GM18508 (cell line): Measurements from ENCODE around the gene KIFC3.
"Not testable (repeated sequence)": the region's sequence is repeated elsewhere in the genome, so short reads cannot be mapped to it uniquely, and the experiment has no call there.

Experiments
- ATAC-seq: cut with Tn5 transposase; IDR thresholded peaks from one replicate; pipeline ENCODE4 v1.9.1; 2021; ENCODE audit warnings: moderate number of reproducible peaks; ENCODE audit not compliant: insufficient read depth, unreplicated experiment

Gene KIFC3

DNA sequence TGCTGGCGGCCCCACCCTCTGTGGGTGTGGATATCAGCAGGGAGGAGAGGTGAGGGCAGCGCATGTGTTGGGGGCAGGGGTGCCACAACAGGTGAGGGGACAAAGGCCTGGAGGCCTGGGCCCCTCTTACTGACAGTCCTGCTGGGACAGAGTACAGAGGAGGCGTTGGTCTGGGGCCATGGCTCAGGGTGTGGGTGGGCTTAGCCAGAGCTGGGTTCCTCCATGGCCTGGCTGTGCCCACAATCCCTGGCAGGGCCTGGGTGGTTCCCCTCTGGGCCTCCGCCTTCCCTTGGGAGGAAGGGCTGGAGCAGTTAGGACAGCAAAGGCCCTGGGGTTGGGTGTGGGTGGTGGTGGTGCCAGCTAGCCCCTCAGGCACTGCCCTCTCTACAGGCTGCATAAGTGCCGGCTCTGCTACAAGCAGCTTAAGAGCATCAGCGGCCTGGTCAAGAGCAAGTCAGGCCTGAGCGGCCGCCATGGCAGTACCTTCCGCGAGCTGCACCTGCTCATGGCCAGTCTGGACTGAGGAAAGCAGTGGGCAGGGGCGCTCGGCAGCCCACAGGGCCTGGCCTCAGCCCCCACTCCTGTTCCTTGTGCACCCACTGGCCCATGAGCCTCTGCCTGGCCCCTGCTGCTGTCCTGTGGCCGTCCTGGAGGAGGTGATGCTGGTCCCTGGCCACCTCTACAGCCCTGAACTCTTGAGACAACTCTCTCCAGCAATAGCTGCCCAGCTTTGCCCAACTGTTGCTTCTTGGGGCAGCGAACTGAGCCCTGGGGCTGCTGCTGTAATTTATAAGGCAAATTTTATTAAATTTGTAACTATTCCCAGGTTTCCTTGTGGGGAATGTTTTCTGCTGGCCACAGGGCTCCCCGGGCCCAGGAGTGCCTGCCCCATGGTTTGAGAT is 45.6 kb downstream of the KIFC3 start:
- ATAC-seq = no peak

GRCh38 chr16:57755726-57756423 is 46.4 kb downstream of the KIFC3 start:
- ATAC-seq = no peak

- ATAC-seq = no peak
Observed at GRCh38 chr16:57755061-57755684, 47.1 kb downstream of the KIFC3 start.

- no peak for ATAC-seq
Observed at GRCh38 chr16:57754354-57755060, 47.8 kb downstream of the KIFC3 start.

DNA sequence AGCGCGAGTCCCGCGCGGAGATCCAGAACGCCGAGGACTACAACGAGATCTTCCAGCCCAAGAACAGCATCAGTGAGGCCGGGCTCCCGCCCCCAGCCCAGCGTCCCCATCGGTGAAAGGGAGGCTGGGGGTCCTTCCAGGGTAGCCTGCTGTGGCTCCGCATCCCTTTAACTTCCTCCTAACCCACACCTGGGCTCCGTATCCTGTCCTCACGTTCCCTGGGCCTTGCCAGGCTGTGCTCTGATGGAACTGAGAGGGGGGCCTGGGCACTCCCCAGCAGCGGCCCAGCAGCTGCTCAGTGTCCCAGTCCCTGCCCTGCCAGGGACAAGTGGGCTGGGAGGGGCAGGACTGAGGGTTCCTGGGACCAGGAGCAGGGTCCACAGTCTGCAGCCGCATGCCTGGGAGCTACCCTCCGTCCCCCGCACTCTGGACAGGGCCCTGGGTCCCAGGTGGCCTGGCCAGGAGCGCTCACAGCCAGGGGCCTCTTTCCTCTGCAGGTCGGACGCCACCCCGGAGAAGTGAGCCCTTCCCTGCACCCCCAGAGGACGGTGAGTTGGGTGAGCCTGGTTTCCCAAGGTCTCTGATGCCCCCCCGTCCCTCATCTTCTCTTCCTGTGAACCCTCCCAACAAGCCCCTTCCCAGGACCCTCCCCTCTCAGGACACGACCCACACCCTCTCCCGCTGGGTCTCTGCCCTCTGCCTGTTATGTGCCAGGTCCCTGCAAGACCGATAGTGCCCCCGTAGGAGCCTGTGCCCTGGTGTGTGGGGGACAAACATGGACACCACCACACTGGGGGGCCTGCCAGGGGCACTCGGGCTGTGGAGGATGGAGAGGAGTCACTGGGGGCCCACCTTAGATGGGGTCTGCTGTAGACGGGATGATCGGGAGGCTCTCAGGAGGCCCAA is 48.6 kb downstream of the KIFC3 start:
- no peak for ATAC-seq

DNA sequence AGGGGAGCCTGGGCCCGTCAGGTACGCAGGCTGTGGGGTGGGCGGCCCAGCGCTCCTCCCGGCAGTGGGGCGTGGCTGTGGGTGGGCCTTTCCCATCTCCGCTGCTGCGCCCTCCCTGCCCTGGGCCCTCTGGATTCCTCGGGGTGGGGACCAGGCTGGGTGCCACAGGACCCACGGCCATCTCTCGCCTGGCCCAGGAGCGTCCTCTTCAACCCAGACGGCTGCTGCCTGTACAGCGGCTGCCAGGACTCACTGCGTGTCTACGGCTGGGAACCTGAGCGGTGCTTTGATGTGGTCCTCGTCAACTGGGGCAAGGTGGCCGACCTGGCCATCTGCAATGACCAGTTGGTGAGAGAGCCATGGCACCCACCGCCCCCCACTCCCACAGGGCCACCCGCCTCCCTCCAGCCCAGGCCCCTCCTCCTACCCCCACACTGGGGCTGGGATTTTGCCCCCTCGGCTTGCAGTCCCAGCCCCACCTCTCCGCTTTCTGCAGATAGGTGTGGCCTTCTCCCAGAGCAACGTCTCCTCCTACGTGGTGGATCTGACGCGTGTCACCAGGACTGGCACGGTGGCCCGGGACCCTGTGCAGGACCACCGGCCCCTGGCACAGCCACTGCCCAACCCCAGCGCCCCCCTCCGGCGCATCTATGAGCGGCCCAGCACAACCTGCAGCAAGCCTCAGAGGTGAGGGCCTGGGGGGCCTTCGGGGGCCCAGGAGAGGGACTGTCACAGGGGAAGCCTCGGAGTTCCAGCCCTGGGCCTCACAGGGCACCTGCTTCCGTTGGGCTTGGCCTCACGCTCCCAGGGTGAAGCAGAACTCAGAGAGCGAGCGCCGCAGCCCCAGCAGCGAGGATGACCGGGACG is 49.5 kb downstream of the KIFC3 start:
- ATAC-seq = no peak

GRCh38 chr16:57752203-57752580 is 50.1 kb downstream of the KIFC3 start:
- no peak for ATAC-seq

- no peak for ATAC-seq
Observed at GRCh38 chr16:57751539-57752202, 50.6 kb downstream of the KIFC3 start.

- ATAC-seq = no peak
Observed at GRCh38 chr16:57750796-57751538, 51.3 kb downstream of the KIFC3 start.

DNA sequence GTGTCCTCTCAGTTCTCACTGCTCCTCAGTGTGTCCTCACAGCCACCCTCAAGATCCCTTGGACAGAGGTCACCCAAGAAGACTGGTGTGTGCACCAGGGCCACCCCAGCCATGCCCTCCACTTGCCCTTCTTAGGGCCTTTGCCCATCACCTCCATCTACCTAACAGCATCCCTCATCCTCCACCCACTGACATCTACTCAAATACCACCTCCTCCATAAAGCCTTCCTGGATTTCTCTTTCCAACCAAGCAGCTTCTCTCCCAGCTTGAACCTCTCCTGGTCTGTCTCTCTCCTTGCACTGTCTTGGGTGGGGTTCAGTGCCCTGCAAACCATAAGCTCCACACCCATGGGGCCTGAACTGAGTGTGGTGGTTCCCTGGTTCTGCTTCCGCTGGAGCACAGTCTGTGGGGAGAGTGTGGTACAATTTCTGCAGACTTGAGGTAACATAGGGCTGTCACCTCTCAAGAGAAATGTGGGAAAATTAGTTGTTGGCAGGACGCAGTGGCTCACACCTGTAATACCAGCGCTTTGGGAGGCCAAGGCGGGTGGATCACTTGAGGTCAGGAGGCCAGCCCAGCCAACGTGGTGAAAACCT is 52.3 kb downstream of the KIFC3 start:
- ATAC-seq = no peak

- no peak for ATAC-seq
Observed at GRCh38 chr16:57749101-57749692, 53.1 kb downstream of the KIFC3 start.

GRCh38 chr16:57748596-57748995 is 53.7 kb downstream of the KIFC3 start:
- ATAC-seq = no peak

- ATAC-seq = no peak
Observed at GRCh38 chr16:57747996-57748395, 54.3 kb downstream of the KIFC3 start.

DNA sequence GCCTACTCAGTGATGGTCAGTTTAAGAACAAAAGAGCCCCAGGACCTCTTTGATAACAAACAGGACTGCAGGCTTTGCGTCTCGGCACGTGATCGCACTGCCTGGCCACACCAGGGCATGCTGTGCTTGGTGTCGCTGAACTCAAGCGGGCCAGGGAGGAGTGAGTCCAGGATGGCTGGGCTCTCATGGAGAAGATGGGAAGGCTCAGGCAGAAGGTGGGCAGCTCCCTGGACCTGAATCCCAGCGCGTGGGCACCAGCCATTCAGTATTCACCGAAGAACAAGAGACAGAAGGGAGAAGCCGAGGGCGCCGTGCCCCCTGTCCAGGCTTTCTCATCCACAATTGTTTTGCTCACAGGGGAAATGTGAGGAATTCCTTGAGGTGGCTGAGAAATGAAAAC is 54.8 kb downstream of the KIFC3 start:
- ATAC-seq = no peak

DNA sequence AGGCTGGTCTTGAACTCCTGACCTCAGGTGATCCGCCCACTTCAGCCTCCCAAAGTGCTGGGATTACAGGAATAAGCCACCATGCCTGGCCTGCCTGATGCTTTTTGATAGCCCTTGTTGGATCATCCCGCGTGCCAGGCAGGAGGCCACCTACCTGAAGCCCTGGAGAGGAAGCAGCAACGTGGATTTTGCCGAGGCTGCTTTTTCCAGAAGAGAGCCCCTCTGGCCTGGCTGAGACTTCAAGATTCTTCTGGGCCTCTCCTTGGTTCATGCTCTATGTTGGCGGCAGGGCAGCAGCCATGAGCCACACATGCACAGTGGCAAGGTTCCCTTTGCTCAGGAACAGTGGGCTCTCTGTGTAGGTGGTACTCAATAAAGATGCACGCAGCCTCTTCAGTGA is 55.2 kb downstream of the KIFC3 start:
- no peak for ATAC-seq

DNA sequence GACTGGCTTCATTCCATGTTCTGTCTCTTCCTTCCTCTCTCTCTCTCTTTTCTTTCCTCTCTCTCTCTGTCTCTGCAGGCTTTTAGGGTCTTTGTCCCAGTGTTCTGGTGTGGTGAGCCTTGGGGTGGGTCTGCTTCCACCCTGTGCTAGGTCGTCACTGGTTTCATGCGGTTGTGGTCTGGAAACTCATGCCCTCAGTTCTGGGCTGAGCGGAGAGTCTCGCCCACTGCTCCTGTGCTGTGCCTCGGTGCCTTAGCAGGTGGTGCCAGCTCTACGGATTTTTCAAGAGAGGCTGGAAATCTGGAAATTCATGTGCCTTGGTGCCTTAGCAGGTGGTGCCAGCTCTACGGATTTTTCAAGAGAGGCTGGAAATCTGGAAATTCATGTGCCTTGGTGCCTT is 56.0 kb downstream of the KIFC3 start:
- not testable (repeated sequence) for ATAC-seq

DNA sequence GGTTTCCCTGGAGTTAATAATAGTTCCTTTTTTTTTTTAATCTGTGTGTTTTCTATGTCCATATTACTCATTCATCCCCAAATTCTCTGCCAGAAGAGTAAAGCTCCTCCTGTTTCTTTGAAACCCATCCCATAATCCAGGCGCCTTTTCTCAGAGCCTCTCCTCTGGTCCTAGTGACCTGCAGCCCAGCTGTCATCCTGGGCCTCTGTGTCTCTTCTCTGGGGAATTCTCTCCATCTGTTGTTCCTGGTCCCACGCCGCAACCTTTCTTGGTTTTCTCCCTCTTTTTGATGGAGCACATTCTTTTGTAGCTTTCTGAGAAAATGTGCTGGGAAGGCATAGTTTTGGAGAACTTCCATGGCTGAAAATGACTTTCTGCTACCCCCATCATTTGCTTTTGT is 56.5 kb downstream of the KIFC3 start:
- no peak for ATAC-seq
